ENCODE measurements around the gene RNF112. TPM values are rescaled to one million over a fixed set of nuclear protein-coding genes. Genes with fewer than 3 reads are reported as not detected.

Gene RNF112
- total and polyA plus RNA-seq, 2 of the 13 experiments (the other 11 are each of a cell fraction or from before 2014, with no cell fraction given): 0.05 TPM; not detected in 1

DNA sequence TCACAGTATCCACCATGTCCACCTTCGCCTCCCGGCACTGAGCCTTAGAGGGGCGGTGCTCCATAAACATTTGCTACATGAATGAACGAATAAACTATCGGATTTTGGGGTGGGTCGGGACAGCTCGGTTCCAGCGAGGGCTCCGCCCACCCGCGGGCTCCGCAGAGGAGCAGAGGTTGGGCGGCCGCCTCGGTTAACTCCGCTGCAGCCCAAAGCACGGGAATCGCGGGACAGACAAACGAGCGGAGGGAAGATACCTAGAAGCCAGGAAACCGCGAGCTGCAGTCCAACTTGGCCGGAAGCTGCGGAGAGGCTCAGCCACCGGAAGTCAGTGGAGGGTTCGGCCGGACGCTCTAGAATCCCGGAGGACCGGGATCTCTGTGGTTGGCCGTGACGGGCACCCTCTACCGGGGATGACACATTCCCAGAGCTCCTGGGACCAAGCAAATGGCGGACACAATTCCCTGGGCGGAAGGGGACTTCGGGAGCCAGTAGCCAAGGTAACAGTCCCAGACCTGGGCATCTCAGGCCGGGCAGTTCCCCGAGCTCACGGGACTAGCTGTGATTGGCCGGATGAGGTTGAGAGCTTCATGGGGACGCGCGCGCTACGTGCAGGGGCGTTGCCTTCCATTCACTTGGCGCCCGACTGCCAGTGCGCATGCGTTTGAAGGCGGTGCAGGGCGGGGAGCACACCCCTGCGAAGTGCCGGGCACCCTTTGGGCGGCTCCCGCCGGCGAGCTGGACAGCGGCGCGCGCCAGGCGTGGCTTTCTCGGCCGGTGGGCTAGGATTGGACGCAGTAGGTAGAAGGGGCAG lies 33.2 kb upstream of the RNF112 start (continued):
- TF ChIP-seq, protein P1, sequence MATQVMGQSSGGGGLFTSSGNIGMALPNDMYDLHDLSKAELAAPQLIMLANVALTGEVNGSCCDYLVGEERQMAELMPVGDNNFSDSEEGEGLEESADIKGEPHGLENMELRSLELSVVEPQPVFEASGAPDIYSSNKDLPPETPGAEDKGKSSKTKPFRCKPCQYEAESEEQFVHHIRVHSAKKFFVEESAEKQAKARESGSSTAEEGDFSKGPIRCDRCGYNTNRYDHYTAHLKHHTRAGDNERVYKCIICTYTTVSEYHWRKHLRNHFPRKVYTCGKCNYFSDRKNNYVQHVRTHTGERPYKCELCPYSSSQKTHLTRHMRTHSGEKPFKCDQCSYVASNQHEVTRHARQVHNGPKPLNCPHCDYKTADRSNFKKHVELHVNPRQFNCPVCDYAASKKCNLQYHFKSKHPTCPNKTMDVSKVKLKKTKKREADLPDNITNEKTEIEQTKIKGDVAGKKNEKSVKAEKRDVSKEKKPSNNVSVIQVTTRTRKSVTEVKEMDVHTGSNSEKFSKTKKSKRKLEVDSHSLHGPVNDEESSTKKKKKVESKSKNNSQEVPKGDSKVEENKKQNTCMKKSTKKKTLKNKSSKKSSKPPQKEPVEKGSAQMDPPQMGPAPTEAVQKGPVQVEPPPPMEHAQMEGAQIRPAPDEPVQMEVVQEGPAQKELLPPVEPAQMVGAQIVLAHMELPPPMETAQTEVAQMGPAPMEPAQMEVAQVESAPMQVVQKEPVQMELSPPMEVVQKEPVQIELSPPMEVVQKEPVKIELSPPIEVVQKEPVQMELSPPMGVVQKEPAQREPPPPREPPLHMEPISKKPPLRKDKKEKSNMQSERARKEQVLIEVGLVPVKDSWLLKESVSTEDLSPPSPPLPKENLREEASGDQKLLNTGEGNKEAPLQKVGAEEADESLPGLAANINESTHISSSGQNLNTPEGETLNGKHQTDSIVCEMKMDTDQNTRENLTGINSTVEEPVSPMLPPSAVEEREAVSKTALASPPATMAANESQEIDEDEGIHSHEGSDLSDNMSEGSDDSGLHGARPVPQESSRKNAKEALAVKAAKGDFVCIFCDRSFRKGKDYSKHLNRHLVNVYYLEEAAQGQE (IDR thresholded peaks at IDR 0.05; ENCODE audit: borderline replicate concordance in 1 of 2, low read depth in 1 of 2, low read length in 2 of 2): peak; percentile 63 to 88
- TF ChIP-seq ARID2 (CRISPR knock-in tag; IDR thresholded peaks at IDR 0.05; ENCODE audit: borderline replicate concordance) (no peak), SMC3 (IDR thresholded peaks at IDR 0.05; ENCODE audit: low read length) (no peak), ZNF441 (CRISPR knock-in tag; IDR thresholded peaks at IDR 0.05; ENCODE audit: borderline replicate concordance) (peak; percentile 61; the same call in 1 of the 2 replicates), BRCA1 (CRISPR knock-in tag; IDR thresholded peaks at IDR 0.05) (peak; percentile 91)
- TF ChIP-seq, protein P2, sequence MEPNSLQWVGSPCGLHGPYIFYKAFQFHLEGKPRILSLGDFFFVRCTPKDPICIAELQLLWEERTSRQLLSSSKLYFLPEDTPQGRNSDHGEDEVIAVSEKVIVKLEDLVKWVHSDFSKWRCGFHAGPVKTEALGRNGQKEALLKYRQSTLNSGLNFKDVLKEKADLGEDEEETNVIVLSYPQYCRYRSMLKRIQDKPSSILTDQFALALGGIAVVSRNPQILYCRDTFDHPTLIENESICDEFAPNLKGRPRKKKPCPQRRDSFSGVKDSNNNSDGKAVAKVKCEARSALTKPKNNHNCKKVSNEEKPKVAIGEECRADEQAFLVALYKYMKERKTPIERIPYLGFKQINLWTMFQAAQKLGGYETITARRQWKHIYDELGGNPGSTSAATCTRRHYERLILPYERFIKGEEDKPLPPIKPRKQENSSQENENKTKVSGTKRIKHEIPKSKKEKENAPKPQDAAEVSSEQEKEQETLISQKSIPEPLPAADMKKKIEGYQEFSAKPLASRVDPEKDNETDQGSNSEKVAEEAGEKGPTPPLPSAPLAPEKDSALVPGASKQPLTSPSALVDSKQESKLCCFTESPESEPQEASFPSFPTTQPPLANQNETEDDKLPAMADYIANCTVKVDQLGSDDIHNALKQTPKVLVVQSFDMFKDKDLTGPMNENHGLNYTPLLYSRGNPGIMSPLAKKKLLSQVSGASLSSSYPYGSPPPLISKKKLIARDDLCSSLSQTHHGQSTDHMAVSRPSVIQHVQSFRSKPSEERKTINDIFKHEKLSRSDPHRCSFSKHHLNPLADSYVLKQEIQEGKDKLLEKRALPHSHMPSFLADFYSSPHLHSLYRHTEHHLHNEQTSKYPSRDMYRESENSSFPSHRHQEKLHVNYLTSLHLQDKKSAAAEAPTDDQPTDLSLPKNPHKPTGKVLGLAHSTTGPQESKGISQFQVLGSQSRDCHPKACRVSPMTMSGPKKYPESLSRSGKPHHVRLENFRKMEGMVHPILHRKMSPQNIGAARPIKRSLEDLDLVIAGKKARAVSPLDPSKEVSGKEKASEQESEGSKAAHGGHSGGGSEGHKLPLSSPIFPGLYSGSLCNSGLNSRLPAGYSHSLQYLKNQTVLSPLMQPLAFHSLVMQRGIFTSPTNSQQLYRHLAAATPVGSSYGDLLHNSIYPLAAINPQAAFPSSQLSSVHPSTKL (CRISPR knock-in tag; IDR thresholded peaks at IDR 0.05): peak; percentile 51; the same call in 1 of the 2 replicates
- TF ChIP-seq, protein P3, sequence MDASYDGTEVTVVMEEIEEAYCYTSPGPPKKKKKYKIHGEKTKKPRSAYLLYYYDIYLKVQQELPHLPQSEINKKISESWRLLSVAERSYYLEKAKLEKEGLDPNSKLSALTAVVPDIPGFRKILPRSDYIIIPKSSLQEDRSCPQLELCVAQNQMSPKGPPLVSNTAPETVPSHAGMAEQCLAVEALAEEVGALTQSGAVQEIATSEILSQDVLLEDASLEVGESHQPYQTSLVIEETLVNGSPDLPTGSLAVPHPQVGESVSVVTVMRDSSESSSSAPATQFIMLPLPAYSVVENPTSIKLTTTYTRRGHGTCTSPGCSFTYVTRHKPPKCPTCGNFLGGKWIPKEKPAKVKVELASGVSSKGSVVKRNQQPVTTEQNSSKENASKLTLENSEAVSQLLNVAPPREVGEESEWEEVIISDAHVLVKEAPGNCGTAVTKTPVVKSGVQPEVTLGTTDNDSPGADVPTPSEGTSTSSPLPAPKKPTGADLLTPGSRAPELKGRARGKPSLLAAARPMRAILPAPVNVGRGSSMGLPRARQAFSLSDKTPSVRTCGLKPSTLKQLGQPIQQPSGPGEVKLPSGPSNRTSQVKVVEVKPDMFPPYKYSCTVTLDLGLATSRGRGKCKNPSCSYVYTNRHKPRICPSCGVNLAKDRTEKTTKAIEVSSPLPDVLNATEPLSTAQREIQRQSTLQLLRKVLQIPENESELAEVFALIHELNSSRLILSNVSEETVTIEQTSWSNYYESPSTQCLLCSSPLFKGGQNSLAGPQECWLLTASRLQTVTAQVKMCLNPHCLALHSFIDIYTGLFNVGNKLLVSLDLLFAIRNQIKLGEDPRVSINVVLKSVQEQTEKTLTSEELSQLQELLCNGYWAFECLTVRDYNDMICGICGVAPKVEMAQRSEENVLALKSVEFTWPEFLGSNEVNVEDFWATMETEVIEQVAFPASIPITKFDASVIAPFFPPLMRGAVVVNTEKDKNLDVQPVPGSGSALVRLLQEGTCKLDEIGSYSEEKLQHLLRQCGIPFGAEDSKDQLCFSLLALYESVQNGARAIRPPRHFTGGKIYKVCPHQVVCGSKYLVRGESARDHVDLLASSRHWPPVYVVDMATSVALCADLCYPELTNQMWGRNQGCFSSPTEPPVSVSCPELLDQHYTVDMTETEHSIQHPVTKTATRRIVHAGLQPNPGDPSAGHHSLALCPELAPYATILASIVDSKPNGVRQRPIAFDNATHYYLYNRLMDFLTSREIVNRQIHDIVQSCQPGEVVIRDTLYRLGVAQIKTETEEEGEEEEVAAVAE (CRISPR knock-in tag; IDR thresholded peaks at IDR 0.05; ENCODE audit: borderline replicate concordance): no peak
- TF ChIP-seq, protein P4, sequence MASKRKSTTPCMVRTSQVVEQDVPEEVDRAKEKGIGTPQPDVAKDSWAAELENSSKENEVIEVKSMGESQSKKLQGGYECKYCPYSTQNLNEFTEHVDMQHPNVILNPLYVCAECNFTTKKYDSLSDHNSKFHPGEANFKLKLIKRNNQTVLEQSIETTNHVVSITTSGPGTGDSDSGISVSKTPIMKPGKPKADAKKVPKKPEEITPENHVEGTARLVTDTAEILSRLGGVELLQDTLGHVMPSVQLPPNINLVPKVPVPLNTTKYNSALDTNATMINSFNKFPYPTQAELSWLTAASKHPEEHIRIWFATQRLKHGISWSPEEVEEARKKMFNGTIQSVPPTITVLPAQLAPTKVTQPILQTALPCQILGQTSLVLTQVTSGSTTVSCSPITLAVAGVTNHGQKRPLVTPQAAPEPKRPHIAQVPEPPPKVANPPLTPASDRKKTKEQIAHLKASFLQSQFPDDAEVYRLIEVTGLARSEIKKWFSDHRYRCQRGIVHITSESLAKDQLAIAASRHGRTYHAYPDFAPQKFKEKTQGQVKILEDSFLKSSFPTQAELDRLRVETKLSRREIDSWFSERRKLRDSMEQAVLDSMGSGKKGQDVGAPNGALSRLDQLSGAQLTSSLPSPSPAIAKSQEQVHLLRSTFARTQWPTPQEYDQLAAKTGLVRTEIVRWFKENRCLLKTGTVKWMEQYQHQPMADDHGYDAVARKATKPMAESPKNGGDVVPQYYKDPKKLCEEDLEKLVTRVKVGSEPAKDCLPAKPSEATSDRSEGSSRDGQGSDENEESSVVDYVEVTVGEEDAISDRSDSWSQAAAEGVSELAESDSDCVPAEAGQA (IDR thresholded peaks at IDR 0.05; ENCODE audit: low read depth): peak; percentile 52; the same call in 1 of the 2 replicates
- TF ChIP-seq, protein P4 (CRISPR knock-in tag; IDR thresholded peaks at IDR 0.05; ENCODE audit: borderline replicate concordance): peak; percentile 93

Data from HepG2 (cell line).